NCI-H2107 (cell line): ENCODE data around the gene STAU1.
"Not testable (repeated sequence)": the region's sequence is repeated elsewhere in the genome, so short reads cannot be mapped to it uniquely, and the experiment has no call there.

Experiments used
- DNase-seq: peaks from one replicate; lab custom pipeline; 2025; lab: John Stamatoyannopoulos, UW

Gene STAU1

DNA sequence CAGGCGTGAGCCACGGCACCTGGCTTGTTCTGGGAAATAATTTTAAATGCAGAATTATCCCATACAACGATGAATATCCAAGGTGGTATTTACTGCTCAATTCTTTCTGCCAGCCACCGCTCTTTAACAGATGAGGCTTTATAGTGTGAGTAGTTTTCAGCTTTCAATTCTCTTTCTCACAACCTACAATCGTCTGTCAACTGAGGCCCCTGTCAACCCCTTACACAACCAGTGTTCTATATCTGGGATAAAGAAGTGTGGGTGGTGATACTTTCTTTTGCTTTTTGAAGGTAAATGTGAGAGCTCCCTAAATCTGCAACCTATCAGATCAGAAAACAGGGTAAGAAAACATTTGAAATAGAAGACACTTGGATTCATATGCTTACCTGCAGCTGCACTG lies 22.5 kb downstream of the STAU1 start:
- no peak for DNase-seq

DNA sequence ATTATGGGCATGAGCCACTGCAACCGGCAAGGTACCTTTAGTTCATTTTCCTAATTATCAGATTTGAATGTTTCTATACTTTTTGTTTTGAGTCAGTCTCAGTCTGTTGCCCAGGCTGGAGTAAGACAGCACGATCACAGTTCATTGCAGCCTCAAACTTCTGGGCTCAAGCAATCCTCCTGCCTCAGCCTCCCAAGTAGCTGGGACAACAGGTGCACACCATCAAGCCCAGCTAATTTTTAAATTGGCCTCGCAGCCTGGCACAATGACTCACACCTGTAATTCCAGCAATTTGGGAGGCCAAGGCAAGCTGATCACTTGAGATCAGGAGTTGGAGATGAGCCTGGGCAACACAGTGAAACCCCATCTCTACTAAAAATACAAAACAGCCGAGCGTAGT lies 24.4 kb downstream of the STAU1 start:
- no peak for DNase-seq

DNA sequence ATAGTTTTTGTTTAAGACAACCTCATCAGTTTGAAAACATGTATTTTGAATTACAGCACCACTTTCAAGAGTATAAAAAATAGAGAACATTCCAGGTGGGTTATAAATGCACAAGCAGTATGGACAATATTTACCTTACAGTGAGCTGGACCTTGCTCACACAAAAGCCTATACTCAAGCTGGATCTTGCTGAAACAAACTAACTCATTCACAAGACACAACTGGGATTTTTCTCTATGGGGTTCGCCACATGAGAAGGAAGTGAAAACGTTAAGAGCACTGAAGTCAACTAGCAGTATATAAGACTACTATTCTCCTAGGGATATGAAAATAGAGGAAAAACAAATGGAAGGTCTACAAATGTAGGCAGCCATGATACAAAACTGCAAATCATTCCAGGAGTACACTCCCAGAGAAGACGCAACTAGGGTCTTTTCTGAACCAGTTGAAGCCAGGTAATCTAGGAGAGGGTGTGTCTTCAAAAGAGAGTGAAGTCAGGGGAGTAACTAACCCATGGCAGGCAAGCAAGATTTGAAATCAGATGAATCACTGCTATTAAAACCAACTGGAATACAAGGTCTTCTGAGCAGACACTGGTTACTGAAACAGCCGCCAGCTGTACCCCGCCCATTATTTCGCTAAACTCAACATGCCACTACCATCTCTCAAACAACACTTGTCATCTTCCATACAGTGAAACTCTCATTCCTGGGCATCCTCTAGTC lies 26.5 kb downstream of the STAU1 start:
- no peak for DNase-seq

DNA sequence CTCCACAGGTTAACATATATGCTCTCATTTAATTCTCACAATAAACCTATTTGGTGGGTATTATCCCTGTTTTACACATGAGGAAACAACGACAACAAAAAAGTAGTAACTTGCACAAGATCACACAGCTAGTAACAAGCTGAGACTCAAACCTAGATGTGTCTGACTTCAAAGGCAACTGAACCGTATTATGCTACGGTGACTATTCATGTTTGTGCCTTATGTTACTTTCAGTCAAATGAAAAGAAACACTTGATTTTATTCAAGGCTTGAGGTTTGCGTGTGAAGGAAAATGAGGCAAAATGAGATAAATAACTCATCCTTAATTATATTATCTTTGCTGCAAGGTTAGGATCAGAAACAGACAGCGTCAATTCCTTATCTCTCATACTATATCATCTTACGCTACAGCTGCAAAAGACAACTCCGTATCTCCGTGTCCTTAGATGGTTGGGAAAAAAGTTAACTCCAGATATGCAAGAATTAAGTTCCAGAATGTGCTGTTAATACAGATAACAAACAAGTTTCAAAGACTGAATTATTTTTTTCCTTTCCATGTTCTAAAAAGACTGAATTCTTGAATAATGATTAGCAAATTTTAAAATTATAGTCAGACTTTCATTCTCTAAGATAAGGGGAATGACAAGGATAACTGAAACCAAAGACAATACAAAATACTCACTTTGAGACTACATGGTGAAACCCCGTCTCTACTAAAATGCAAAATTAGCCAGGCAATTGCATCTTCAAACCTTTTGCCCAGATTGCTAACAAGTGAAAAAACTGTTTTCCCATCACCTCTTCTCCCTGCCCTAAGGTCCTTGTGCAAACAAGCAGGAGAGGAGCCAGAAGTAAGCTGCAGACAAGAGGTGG lies 27.8 kb downstream of the STAU1 start:
- DNase-seq = no peak

DNA sequence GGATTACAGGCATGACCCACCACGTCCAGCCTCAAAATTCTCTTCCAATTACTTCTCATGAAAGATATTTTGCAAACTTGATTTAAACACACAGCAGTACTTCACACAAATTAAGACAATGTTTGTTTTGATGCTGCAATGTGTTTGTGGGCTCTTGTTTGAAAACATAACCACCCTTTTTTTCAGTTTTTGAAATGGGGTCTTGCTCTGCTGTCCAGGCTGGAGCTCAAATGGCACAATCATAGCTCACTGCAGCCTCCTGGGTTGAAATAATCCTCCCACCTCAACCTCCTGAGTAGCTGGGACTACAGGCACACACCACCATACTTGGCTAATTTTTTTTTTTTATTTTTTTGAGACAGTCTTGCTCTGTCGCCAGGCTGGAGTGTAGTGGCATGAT lies 31.0 kb downstream of the STAU1 start:
- DNase-seq = no peak

DNA sequence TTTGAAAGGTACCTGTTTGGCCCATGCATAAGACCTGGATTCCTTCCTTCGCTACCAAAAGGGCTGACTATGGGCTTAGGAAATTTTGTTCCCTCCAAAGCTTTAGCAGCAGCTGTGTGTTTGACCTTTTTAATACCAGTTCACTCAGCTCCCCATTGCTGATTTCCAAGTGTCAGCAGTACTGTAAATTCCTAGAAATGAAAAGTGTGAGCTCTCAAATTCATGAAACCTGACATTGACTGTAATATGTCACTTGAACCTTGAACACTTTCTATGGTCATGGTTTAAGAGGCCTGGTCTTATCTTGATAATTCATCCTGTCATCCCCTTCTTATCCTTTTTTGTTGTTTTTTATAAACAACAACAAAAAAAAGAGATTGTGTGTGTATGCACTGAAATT lies 31.7 kb downstream of the STAU1 start:
- no peak for DNase-seq

DNA sequence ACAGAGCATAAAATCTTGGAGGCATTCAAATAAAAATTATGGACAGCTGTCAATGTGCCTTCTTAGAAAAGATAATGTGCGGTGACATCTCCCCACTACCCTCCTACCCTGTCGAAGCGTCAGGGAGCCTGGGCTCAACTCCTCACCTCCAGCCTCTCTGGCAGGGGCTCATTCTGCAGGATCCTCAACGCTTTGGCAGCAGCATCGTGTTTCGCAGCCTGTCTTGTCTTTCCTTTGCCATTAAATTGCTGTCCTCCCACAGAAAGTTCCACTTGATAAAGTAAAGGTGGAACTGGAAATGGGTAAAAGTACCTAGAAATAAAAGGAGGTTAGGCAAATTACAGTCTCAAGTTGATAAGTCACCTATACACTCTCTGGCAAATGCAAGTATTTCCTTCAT lies 36.7 kb downstream of the STAU1 start:
- no peak for DNase-seq

DNA sequence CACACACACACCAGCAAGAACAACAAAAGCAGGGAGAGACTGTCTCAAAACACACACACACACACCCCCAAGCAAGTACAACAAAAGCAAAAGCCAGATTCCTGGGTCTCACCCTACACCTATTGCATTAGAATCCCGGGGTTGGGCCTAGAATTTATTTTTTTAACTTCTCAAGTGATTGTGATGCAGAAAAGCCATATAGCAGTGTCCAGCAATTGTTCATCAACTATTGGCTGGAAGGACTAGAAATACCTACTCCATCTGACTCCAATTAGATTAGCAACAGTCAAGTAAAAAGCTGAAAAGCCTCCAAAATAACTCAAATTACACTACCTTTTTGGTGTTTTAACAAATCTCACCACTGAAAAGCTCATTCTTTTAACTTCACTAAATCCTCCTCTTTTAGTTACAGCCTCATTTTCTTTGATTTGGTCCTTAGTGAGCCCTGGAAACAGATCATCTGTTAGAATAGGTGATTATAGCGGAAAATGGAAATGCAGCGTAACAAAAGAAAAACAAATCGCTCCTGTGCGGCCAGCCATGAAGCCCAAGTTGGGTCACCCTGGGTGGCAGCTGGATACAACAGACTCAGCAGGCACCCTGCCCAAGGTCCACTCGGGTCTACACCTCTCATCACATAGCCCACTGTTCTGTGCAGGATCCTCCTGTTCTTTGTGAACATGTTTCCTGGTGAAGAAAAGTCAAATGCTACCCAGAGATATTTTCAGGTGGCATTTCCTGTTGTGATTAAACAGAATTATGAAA lies 38.7 kb downstream of the STAU1 start:
- no peak for DNase-seq

DNA sequence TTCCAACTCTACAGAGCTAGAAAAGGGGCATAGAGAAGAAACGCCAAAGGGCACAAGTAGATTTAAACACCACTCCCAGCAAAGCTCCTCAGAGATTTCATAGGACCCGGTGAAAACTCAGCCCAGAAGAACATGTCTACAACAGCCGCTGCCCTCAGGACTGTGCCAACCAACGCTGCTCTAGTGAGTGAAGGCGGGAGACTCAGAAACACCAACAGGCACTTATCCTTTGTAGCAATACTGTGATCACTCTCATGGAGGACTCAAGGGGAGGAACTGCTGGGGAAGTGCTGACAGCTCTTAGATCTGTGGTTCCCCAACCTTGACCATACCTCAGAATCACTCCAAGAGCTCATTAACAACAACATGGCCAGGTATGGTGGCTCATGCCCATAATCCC lies 39.5 kb downstream of the STAU1 start:
- no peak for DNase-seq

DNA sequence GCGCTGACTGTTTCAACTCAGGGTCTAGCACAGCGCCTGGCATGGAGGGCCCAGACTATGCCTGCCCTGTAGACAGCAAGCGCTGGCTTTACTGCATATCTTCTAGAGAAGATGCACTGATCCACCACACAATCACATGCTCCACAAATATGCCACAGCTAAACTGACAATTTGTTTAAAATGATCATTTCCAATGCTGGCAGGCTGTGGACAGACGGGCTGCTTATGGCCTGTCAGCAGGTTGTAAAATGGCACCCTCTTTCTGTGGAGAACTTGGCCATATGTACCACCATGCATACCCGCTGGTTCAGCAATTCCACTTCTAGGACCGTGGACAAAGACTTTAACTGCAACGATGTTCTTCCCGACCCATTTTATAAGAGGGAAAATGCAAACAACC lies 40.8 kb downstream of the STAU1 start:
- no peak for DNase-seq

DNA sequence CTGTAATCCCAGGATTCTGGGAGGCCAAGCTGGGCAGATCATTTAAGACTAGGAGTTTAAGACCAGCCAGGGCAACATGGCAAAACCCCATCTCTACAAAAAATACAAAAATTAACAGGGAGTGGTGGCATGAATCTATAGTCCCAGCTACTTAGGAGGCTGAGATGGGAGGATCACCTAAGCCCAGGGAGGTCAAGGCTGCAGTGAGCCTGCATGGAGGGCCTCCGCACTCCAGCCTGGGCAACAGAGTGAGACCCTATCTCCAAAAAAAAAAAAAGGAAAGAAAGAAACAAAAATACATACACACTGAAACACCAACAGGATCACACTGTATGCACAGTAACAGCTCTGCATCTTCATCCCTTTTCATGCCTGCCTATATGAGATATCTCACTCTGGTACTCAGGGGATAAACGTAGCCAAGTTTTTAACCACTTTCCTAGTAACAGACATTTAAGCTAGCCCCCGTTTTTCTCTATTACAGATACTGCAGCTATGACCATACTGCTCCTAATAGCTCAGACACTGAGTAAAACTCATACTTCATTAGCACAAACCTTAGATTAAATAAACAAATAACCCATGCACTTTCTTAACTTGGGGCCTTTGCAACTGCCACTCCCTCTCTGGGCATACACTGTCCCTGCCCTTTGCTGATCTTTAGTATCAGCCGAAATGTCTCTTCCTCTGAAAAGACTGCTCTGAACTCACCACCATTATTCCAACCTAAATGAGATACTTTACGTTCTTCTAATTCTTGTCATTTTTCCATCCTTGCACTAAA lies 41.5 kb downstream of the STAU1 start:
- no peak for DNase-seq

DNA sequence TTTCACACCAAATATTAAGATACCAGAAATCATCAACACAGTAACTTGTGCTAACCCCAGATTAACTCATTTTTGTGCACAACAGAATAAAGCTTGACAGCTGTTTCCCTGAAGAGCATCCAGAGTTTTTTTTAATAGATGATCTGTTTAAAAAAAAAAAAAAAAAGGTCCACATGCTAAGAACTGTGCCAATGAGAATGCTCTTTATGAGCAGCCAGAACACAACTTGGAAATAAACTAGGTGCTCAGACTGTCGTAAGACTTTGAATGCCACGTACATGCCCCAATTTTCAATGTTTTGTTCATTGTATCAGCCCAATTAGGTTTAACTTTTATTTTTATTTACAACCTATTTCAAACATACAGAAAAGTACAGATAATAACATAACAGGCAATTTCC lies 47.3 kb downstream of the STAU1 start:
- DNase-seq = no peak

DNA sequence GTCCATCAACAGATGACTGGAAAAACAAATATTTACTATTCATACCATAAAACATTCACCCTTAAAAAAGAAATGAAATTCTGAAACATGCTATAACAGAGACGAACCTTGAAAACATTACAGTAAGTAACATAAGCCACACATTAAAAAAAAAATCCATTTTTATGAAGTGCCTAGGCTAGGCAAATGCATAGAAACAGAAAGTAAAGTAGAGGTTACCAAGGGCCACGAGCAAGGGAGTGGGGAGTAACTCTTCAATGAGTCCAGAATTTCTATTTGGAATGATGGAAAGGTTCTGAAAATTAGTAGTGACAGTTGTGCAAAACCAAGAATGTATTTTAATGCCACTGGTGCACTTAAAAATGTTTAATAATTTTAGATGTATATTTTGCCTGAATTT lies 47.7 kb downstream of the STAU1 start:
- DNase-seq = no peak

DNA sequence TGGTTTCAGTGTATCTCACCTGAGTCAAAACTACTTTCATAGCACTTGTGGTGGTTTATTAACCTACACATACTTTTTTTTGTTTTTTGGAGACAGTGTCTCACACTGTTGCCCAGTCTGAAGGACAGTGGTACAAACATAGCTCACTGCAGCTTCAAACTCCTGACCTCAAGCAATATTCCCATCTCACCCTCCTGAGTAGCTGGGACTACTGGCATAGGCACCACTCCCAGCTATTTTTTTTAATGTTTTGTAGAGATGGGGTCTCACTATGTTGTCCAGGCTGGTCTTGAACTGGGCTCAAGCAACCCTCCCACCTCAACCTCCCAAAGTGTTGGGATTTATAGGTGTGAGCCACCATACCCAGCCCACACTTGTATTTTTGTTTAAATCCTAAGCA lies 49.7 kb downstream of the STAU1 start:
- no peak for DNase-seq

DNA sequence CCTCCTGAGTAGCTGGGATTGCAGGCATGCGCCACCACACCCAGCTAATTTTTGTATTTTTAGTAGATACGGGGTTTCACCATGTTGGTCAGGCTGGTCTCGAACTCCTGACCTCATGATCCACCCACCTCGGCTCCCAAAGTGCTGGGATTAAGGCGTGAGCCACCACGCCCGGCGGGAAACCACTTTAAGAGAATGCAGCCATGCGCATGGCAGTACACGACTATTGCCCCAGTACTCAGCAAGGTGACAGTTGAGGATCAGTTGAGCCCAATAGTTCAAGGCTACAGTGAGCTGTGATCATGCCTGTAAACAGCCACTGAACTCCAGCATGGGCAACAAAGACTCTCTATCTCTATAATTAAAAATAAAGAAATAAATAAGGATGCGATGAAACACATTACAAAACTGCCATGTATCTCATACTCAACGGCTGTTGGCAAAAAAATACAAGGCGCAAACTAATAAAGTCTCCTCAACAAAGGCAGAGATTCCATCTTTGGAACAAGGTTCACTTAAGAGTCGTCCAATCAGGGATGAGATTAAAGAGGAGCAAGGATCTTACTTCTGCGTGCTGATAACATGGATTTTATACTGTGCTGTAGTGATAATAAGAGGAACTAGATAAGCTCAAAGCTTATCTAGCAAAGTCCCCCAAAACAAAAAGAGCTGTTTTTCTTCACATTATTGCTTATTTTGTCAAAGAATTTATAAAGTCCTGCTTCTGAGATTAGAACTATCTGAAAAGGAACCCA lies 51.1 kb downstream of the STAU1 start:
- DNase-seq = no peak

DNA sequence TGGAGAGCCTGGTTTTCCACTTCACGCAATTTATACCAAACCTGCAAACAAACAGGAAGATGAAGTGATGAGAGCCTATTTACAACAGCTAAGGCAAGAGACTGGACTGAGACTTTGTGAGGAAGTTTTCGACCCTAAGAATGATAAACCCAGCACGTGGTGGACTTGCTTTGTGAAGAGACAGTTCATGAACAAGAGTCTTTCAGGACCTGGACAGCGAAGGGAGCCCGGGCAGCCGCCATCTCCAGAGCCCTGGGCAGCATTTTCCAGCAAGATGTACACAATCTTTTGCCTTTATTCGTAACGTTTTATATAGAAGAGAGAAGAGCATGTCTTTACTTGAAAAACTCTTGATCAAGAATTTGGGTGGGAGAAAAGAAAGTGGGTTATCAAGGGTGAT lies 53.3 kb downstream of the STAU1 start:
- DNase-seq = not testable (repeated sequence)

DNA sequence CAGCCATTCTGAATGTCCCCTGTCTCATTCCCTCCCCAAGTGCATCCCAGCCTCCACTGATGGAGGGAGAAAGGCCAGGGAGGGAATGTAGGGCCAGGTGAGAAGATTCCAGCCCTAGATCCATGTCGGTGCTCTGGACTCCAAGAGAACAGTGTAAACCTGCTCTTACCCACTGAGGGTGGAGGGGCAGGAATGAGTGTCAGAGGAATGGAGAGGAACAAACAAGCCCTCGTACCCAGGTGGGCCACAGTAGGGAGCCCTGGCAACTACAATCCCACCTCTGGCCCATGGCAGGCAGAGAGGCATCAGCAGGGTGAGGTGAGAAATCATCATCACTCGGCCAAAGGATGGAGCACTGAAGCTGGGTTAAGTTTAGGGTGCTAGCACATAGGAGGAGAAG lies 54.6 kb downstream of the STAU1 start:
- DNase-seq = no peak

DNA sequence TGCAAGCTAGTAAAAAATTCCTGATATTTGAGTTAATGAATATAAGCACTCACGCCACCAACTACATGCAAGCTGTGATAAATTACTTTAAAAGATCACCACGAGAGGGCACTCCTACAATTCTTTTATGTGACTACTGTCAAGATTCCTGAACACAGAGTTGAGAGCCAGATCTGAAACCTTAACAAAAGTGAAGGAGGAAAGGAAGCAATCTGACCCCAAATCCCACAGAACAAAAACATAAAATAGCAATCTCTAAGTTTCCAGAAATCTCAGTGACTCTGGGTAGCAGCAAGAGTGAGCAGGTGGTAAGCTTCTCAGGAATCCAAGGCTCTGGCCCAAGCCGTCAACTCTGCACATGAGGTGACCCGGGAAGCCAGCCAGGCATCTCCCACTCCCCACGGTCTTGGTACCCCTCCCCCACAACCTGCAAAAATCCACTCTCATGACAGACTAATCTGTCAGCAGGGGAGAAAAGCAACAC lies 55.1 kb downstream of the STAU1 start:
- peak; percentile 27 for DNase-seq

DNA sequence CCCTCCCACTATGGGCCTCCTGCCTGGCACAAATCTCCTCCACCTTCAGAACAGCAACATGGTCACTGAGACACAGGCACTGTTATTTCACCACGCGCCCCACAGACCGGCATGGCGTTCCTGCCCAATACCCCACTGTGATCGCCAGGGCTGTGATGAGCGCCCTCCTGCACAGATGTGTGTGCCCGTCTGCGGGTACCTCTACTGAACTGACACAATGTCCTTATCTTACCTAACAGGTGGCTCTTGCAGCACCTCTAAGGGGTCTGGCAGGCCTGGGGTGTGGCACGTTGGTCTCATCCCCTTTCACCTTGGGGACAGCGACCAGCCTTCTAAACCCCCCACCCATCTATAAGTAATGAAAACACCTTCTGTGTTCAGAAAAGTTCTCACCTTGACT lies 64.2 kb downstream of the STAU1 start:
- no peak for DNase-seq

DNA sequence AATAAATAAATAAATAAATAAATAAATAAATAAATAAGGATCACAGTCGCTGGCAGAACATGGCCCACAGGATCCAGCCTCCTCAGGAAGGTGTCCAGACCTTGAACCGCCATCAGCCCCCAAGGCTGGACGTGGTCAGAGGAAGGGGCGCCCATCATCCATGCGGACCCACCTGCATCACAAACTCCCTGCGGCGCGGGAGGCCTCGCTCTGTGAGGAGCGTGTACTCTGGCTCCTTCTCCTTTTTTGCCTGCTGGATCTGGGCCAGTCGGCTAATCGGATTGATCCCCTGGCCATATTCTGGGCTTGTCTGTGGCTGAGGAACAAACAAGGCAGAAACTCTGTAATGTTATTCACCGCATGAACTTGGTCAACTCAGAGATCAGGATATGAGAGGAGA lies 65.2 kb downstream of the STAU1 start:
- DNase-seq = no peak

DNA sequence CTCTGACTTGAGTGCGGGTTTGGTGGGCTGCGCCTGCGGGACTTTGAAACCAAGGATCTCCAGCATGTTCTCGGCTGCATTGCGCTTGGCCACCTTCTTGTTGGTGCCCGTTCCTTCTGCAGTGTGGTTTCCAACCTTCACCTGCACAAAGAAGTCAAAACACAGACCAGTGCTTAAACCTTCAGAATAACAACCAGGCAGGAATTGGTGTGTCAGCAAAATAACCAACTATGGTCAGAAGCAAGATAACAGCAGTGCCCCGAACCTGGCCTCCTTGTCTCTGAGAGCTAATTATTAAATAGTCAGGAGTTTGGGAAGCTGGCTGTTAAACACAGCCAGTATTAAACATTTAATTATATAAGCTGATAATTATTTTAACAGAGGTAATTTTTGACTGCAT lies 68.1 kb downstream of the STAU1 start:
- DNase-seq = no peak
